K562 (cell line): ENCODE results near the gene MYADML2. TPM values are rescaled to one million over a fixed set of nuclear protein-coding genes. Genes with fewer than 3 reads are reported as not detected.
A peak's percentile ranks its signal among the peaks of the same experiment; 100 is the strongest.

Source experiments
- ATAC-seq: fragments of 200-7000 bp; cut with Tn5 transposase; 3 replicates; pipeline ENCODE4 v1.9.1; 2020; ENCODE audit warnings: moderate library complexity
- BruUV-seq: library from RNA; stranded (reverse); fragments of 400-500 nt; replicated peaks from 2 replicates; lab custom pipeline; 2021; lab: Mats Ljungman, UMichigan
- CTCF ChIA-PET: fragments of 300-600 bp; formaldehyde crosslinking; extraction: SDS; loops from one replicate; lab custom pipeline; 2021; ENCODE audit warnings: low intra/inter-chr PET ratio; lab: Yijun Ruan, JAX
- POLR2A ChIA-PET: fragments of 300-600, 350-650 bp; sonication (Branson Sonifier 250); formaldehyde crosslinking; extraction: SDS; loops from one replicate; lab custom pipeline; 2021; ENCODE audit warnings: antibody characterized with exemption, inconsistent platforms; lab: Yijun Ruan, JAX
- DNase-seq, 4 experiments: peaks; one replicate each; pipeline versions ENCODE4 v3.0.0 to v3.0.0-alpha.2; 2011 to 2018; ENCODE audit warnings: low spot score in 3 of 4, mixed read lengths in 3 of 4; ENCODE audit errors: extremely low read depth in 1 of 4
- FAIRE-seq: peaks from 2 replicates; lab custom pipeline; 2011; peaks lifted over from hg19 to GRCh38; lab: Jason Lieb, UNC
- H2AFZ ChIP-seq: 2 replicates; pipeline ENCODE4 v1.6.0; 2011; ENCODE audit warnings: low read depth, low read length, control low read depth, inconsistent platforms
- H3K27ac ChIP-seq: fragments of 200-600 bp; 3 replicates; pipeline ENCODE4 v1.8.0; 2011; ENCODE audit warnings: low read depth, mild to moderate bottlenecking, control low read depth, inconsistent platforms, low read length, moderate library complexity, mixed read lengths; ENCODE audit errors: extremely low read depth
- H3K27me3 ChIP-seq, 2 experiments: fragments of 300-600 bp in 1 of 2; 2 replicates in 1 of 2; 3 replicates in 1 of 2; pipeline versions ENCODE4 v1.6.0 to v1.8.0; 2011; ENCODE audit warnings: inconsistent platforms in 2 of 2, low read length in 2 of 2, mild to moderate bottlenecking in 1 of 2, mixed read lengths in 1 of 2, moderate library complexity in 1 of 2; ENCODE audit not compliant: control insufficient read depth in 2 of 2, insufficient read depth in 2 of 2
- H3K36me3 ChIP-seq: fragments of 300-600 bp; 3 replicates; pipeline ENCODE4 v1.8.0; 2011; ENCODE audit warnings: mild to moderate bottlenecking, low read length, inconsistent platforms; ENCODE audit not compliant: control insufficient read depth, insufficient read depth
- H3K4me1 ChIP-seq, 2 experiments: fragments of 200-600 bp in 1 of 2; replicated peaks in 1 of 2; 2 replicates in 1 of 2; 3 replicates in 1 of 2; pipeline versions ENCODE4 v1.5.1 to v1.8.0; 2011; ENCODE audit warnings: inconsistent platforms in 2 of 2, low read length in 2 of 2, mild to moderate bottlenecking in 1 of 2, mixed read lengths in 1 of 2, moderate library complexity in 1 of 2; ENCODE audit not compliant: control insufficient read depth in 2 of 2, insufficient read depth in 2 of 2
- H3K4me2 ChIP-seq: 2 replicates; pipeline ENCODE4 v1.6.1; 2011; ENCODE audit warnings: low read length, control low read depth, inconsistent platforms, mixed read lengths; ENCODE audit not compliant: insufficient read depth
- H3K4me3 ChIP-seq: fragments of 200-600 bp; sonication (generic), shearing (Covaris generic); 2 replicates; pipeline ENCODE4 v1.5.1; 2016; ENCODE audit warnings: control low read depth, inconsistent platforms
- H3K79me2 ChIP-seq: fragments of 200-600 bp; 3 replicates; pipeline ENCODE4 v1.8.0; 2011; ENCODE audit warnings: low read length, inconsistent platforms; ENCODE audit not compliant: control insufficient read depth, insufficient read depth
- H3K9ac ChIP-seq, 2 experiments: 2 replicates each; pipeline versions ENCODE4 v1.6.0 to v1.6.1; 2011; ENCODE audit warnings: low read depth in 2 of 2, low read length in 2 of 2, control low read depth in 1 of 2, inconsistent platforms in 1 of 2, mild to moderate bottlenecking in 1 of 2, mixed read lengths in 1 of 2; ENCODE audit not compliant: insufficient read depth in 1 of 2
- H3K9me1 ChIP-seq: one replicate; pipeline ENCODE4 v1.6.0; 2011; ENCODE audit warnings: inconsistent platforms, mild to moderate bottlenecking, low read length, moderate library complexity; ENCODE audit not compliant: control insufficient read depth, insufficient read depth
- H3K9me3 ChIP-seq: replicated peaks from 2 replicates; pipeline ENCODE4 v1.5.1; 2011; ENCODE audit warnings: low read depth, low read length, inconsistent platforms; ENCODE audit not compliant: control insufficient read depth, insufficient read depth
- H4K20me1 ChIP-seq: replicated peaks from 2 replicates; pipeline ENCODE4 v1.6.1; 2011; ENCODE audit warnings: low read length, inconsistent platforms, mixed read lengths; ENCODE audit not compliant: control insufficient read depth, insufficient read depth
- FIP1L1 ChIP-seq: fragments of 200-400 bp; formaldehyde crosslinking; IDR thresholded peaks from 2 replicates; pipeline ENCODE4 v1.6.1; 2018; ENCODE audit warnings: mild to moderate bottlenecking, low read depth, low read length; ENCODE audit not compliant: poor library complexity, severe bottlenecking
- FOS ChIP-seq: IDR thresholded peaks from 3 replicates; pipeline ENCODE4 v1.6.1; 2011; ENCODE audit not compliant: insufficient read length; ENCODE audit errors: extremely low read depth
- GABPA ChIP-seq: fragments of 200-800 bp; sonication (Bioruptor generic); conservative IDR thresholded peaks from 2 replicates; pipeline ENCODE4 v1.6.1; 2016; ENCODE audit warnings: low read depth, missing genetic modification characterization, missing compliant biosample characterization
- HCFC1 ChIP-seq: IDR thresholded peaks from 2 replicates; pipeline ENCODE4 v1.6.1; 2012; ENCODE audit warnings: low read depth, low read length, improper control_type of control experiment
- HDAC6 ChIP-seq: IDR thresholded peaks from 2 replicates; pipeline ENCODE4 v1.6.1; 2012; ENCODE audit warnings: low read depth, mild to moderate bottlenecking, control low read depth, inconsistent platforms, low read length, moderate library complexity
- HNRNPLL ChIP-seq: fragments of 200-400 bp; formaldehyde crosslinking; IDR thresholded peaks from 2 replicates; pipeline ENCODE4 v1.6.1; 2017; ENCODE audit warnings: low read length, low read depth, mild to moderate bottlenecking; ENCODE audit not compliant: poor library complexity, severe bottlenecking
- KHSRP ChIP-seq: fragments of 450-650 bp; IDR thresholded peaks from 2 replicates; pipeline ENCODE4 v1.6.1; 2017
- MEF2D ChIP-seq: conservative IDR thresholded peaks from 2 replicates; pipeline ENCODE4 v1.6.1; 2016; ENCODE audit warnings: low read depth, missing genetic modification characterization, missing compliant biosample characterization
- MIER1 ChIP-seq: fragments of 450-650 bp; IDR thresholded peaks from 2 replicates; pipeline ENCODE4 v1.6.1; 2016; ENCODE audit warnings: antibody characterized with exemption, mild to moderate bottlenecking, low read depth
- NFE2L1 ChIP-seq: fragments of 450-650 bp; IDR thresholded peaks from 2 replicates; pipeline ENCODE4 v1.6.1; 2016; ENCODE audit warnings: missing genetic modification characterization, low read depth, mild to moderate bottlenecking, missing compliant biosample characterization, moderate library complexity, borderline replicate concordance
- SAFB ChIP-seq: fragments of 200-400 bp; formaldehyde crosslinking; IDR thresholded peaks from 2 replicates; pipeline ENCODE4 v1.6.1; 2017; ENCODE audit warnings: low read depth, low read length, borderline replicate concordance
- ZEB2 ChIP-seq: fragments of 450-650 bp; IDR thresholded peaks from 2 replicates; pipeline ENCODE4 v1.6.1; 2016
- ZNF239 ChIP-seq: fragments of 250-450 bp; sonication (Bioruptor Pico); IDR thresholded peaks from 2 replicates; pipeline ENCODE4 v1.4.0; 2020; ENCODE audit warnings: mild to moderate bottlenecking
- WGBS: fragments of 100-300 bp; shearing (Covaris generic); methylation state at CpG from one replicate; pipeline ENCODE4 v1.1.6; 2016; ENCODE audit warnings: low coverage, mixed read lengths; ENCODE audit not compliant: insufficient coverage; ENCODE audit errors: missing lambda C conversion rate; 5-methylcytosine and 5-hydroxymethylcytosine counted together
- in situ Hi-C: fragments of 300-500 bp; cut with MboI; formaldehyde crosslinking; loops from 4 replicates; pipeline ENCODE4 v1.15.0; 2018; ENCODE audit warnings: inconsistent platforms, mixed read lengths
- intact Hi-C: fragments of 100-400 bp; cut with micrococcal nuclease; formaldehyde crosslinking; loops from 2 replicates; pipeline ENCODE4 v1.14.2; 2022
- polyA plus RNA-seq, 8 experiments: library from polyadenylated mRNA; depleted of rRNA in 4 of 8; stranded (reverse) in 5 of 8; unstranded in 3 of 8; fragments of >200 nt; fragmentation: Nextera tagmentation in 2 of 8; fragmentation: Illumina TruSeq in 1 of 8; extraction: Ambion mirVana in 2 of 8; extraction: Trizol in 1 of 8; gene quantifications; 2 replicates each; pipeline versions ENCODE4 v1.2.1 to v1.2.3, GENCODE V29; 2011 to 2014; ENCODE audit warnings: inconsistent platforms in 1 of 8, missing spikeins in 1 of 8
- total RNA-seq, 7 experiments: library from RNA; depleted of rRNA in 6 of 7; stranded (reverse); fragments of >200 nt in 6 of 7; fragmentation: Illumina TruSeq in 2 of 7; extraction: Trizol in 2 of 7; gene quantifications; 2 replicates each; pipeline versions ENCODE4 v1.2.1 to v1.2.3, GENCODE V29; 2011 to 2021; ENCODE audit warnings: low replicate concordance in 1 of 7
- TF ChIP-seq, protein P1 (sequence below): fragments of 450-650 bp; formaldehyde crosslinking; IDR thresholded peaks from 2 replicates; pipeline ENCODE4 v1.4.0; 2022; ENCODE audit warnings: missing genetic modification characterization
- TF ChIP-seq, protein P2 (sequence below): fragments of 450-650 bp; IDR thresholded peaks from 2 replicates; pipeline ENCODE4 v1.7.1; 2018; ENCODE audit warnings: mild to moderate bottlenecking, low read depth; ENCODE audit not compliant: partially characterized antibody
- TF ChIP-seq, protein P3 (sequence below): fragments of 450-650 bp; IDR thresholded peaks from 2 replicates; pipeline ENCODE4 v1.6.1; 2016

MYADML2 gene
- total and polyA plus RNA-seq, 9 of the 15 experiments (the other 6 are each of a cell fraction or from before 2014, with no cell fraction given): not detected

DNA sequence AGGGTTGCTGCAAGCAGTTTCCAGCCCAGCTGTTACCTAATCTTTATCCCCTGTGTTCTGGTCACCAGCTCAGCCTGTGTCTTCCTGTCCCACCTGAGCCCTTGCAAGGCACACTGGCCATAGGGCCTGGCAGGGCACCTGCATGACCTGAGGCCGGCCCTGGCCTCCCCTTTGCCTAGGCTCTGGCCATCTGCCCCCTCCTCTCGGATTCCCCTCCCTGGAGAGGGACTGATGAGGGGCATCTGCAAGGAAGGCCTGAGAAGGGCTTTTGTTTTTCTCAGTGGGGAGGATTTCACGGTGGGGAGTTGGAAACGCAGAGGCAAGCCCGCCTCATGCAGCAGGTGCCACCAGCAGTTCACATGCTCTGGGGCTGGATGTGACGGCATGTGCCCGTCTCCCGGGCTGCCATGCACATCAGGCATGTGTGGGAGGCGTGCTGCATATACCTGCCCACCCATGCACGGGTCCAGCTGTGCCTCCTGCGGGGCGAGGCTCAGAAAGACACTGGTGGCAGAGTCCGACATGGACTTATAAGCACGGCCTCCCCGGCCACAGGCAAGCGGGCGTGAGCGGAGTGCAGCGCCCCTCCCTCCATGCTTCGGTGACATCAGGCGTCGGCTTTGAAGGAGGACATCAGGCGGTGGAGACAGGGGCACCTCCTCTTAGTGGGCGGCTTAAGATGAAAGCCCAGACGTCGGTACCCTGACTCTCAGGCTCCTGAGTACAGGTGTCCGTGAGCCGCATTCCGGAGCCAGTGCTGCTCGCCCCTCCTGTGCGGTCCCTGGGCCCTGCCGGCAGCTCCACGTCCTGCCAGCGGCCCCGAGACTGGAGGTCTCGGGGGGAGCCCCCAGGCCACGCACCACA lies 46.9 kb upstream of the MYADML2 start:
- Histone ChIP-seq H3K4me1 (peaks cover 0 to 58% of the 10 kb centered on the region in 2 experiments; a peak in 2 of 5 replicates), H3K36me3 (peaks cover 10% of the 10 kb centered on the region; the same call in 1 of the 3 replicates), H3K79me2 (no peaks in the 10 kb centered on the region), H3K9me3 (no peaks in the 10 kb centered on the region), H3K27me3 (no peaks in the 10 kb centered on the region), H3K9me1 (peaks cover 3% of the 10 kb centered on the region), H2AFZ (no peak overlapping the region), H3K9ac (peak overlapping the region in 1 of 2 experiments; percentile 74; a peak in 2 of 4 replicates), H4K20me1 (no peaks in the 10 kb centered on the region), H3K4me3 (no peak overlapping the region), H3K27ac (no peak overlapping the region), H3K4me2 (no peak overlapping the region)
- no TSS peak for BruUV-seq
- in situ Hi-C loops (no loop called here), intact Hi-C loops (no loop called here)
- WGBS: 87% methylated on average over 36 of the region's 37 CpGs
- DNase-seq: no peak
- no peak for FAIRE-seq
- ChIA-PET CTCF (no interaction called here), POLR2A (interaction anchor here (0.7 kb wide), 2 partner anchors 27 to 29 kb away, joined by 3 read pairs; partner anchors contain the start of gene LRRC45)
- no peak for ATAC-seq
- TF ChIP-seq KHSRP: no peak
- TF ChIP-seq, protein P1, sequence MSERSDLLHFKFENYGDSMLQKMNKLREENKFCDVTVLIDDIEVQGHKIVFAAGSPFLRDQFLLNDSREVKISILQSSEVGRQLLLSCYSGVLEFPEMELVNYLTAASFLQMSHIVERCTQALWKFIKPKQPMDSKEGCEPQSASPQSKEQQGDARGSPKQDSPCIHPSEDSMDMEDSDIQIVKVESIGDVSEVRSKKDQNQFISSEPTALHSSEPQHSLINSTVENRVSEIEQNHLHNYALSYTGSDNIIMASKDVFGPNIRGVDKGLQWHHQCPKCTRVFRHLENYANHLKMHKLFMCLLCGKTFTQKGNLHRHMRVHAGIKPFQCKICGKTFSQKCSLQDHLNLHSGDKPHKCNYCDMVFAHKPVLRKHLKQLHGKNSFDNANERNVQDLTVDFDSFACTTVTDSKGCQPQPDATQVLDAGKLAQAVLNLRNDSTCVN (CRISPR knock-in tag): no peak
- no peak for TF ChIP-seq FOS
- TF ChIP-seq HDAC6: no peak
- no peak for TF ChIP-seq MEF2D (tag)
- TF ChIP-seq ZNF239 (CRISPR knock-in tag): no peak
- TF ChIP-seq GABPA (tag): no peak
- no peak for TF ChIP-seq HCFC1
- no peak for TF ChIP-seq NFE2L1 (tag)
- no peak for TF ChIP-seq SAFB
- TF ChIP-seq, protein P2, sequence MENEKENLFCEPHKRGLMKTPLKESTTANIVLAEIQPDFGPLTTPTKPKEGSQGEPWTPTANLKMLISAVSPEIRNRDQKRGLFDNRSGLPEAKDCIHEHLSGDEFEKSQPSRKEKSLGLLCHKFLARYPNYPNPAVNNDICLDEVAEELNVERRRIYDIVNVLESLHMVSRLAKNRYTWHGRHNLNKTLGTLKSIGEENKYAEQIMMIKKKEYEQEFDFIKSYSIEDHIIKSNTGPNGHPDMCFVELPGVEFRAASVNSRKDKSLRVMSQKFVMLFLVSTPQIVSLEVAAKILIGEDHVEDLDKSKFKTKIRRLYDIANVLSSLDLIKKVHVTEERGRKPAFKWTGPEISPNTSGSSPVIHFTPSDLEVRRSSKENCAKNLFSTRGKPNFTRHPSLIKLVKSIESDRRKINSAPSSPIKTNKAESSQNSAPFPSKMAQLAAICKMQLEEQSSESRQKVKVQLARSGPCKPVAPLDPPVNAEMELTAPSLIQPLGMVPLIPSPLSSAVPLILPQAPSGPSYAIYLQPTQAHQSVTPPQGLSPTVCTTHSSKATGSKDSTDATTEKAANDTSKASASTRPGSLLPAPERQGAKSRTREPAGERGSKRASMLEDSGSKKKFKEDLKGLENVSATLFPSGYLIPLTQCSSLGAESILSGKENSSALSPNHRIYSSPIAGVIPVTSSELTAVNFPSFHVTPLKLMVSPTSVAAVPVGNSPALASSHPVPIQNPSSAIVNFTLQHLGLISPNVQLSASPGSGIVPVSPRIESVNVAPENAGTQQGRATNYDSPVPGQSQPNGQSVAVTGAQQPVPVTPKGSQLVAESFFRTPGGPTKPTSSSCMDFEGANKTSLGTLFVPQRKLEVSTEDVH: no peak
- TF ChIP-seq ZEB2: no peak
- TF ChIP-seq, protein P3, sequence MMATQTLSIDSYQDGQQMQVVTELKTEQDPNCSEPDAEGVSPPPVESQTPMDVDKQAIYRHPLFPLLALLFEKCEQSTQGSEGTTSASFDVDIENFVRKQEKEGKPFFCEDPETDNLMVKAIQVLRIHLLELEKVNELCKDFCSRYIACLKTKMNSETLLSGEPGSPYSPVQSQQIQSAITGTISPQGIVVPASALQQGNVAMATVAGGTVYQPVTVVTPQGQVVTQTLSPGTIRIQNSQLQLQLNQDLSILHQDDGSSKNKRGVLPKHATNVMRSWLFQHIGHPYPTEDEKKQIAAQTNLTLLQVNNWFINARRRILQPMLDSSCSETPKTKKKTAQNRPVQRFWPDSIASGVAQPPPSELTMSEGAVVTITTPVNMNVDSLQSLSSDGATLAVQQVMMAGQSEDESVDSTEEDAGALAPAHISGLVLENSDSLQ: no peak
- no peak for TF ChIP-seq FIP1L1
- no peak for TF ChIP-seq MIER1
- TF ChIP-seq HNRNPLL: no peak
